NCI-H2171 treated with DMSO at 0.1 percent for 48 hours (cell line): Measurements from ENCODE around the gene LRIT2.
A peak's percentile ranks its signal among the peaks of the same experiment; 100 is the strongest.
"Not testable (repeated sequence)": the region's sequence is repeated elsewhere in the genome, so short reads cannot be mapped to it uniquely, and the experiment has no call there.

Source experiments
- DNase-seq: peaks from one replicate; lab custom pipeline; 2025; lab: John Stamatoyannopoulos, UW

LRIT2 gene

DNA sequence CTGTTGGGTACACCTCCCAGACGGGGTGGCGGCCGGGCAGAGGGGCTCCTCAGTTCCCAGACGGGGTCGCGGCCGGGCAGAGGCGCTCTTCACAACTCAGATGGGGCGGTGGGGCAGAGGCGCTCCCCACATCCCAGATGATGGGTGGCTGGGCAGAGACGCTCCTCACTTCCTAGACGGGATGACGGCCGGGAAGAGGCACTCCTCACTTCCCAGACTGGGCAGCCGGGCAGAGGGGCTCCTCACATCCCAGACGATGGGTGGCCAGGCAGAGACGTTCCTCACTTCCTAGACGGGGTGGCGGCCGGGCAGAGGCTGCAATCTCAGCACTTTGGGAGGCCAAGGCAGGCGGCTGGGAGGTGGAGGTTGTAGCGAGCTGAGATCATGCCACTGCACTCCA is 45.0 kb downstream of the LRIT2 start:
- not testable (repeated sequence) for DNase-seq

DNA sequence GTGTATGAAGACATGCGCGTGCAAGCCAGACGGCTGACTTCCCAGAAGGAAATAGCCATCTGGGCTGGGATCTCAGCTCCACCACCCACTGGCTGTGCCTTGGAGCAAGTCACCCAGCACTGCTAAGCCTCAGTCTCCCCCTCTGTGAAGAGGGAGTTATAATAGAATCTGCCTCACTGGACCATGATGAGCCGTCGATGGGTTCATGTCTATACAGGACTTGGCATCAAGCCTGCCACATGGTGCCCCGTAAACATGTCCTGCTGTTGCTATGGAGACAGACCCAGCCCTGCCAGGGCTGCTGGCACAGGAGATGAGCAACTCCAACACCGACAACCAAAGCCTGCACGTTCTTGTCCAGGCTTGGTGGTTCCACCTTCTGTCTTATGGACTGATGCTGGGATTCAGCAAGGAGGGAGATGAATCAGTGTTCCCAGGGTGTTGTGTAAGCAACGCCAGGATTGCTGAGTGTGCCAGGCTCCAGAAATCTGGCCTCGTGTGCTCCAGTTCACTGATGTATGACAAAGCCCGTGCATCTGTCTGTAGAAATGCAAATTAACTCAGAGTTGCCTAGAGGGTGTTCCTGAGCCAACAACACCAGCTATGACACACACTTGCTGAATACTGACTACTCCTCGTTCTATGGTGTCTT is 46.2 kb downstream of the LRIT2 start:
- peak; percentile 85 for DNase-seq

DNA sequence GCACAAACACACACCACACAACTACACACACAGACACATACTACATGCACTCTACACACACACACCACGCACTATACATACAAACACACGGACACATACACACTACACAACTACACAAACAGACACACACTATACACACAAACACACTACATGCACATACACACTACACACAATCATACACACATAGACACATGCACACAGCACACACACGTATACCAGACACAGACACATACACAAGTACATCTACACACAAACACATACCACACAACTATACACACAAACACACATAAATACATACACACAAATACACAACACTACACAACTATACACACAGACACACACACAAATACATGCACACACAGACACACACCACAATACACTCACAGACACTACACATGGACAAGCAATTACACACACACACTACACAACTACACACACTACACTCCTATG is 47.2 kb downstream of the LRIT2 start:
- DNase-seq = no peak

- no peak for DNase-seq
Observed at GRCh38 chr10:84177541-84178141, 47.7 kb downstream of the LRIT2 start.

DNA sequence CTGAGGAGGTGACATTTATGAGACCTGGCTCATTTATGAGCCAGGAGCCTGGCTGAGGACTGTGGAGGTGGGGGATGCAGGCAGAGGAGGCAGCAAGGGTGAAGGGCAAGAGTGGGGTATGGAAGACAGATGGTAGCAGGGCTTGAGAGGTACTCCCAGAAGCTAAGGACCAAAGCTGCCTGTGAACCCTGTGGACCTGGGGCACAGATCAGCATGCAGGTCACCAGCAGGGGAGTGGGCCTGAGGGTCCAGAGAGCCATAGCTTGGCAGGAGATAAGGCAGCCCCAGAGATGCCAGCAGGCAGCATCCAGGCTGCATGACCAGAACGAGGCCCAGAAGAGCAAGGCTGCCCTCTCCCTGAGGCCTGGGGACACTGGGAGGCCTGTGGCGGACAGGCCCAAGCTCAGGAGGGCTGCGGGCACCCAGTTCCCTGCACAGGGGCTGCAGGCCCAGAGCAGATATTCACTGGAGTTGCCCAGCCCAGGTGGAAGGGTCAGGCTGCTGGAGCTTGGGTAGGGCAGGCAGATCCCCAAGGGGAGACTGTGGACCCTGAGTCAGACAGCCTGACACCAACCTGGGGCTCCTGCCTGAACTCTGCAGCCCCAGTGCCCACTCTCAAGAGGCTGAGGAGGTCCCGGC is 48.4 kb downstream of the LRIT2 start:
- DNase-seq = no peak

GRCh38 chr10:84176351-84176750 is 49.0 kb downstream of the LRIT2 start:
- no peak for DNase-seq

DNA sequence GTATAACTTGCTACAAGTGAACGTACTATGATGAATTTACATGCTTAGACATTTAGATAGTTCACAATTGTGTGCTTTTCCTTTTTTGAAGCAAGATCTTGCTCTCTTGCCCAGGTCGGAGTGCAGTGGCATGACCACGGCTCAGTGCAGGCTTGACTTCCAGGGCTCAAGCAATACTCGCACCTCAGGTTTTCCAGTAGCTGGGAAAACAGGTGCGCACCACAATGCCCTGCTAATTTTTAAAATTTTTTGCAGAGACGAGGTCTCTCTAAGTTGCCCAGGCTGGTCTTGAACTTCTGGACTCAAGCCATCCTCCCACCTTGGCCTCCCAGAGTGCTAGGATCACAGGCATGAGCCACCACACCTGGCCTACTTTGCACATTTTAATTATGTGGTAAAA is 49.9 kb downstream of the LRIT2 start:
- DNase-seq = no peak

- no peak for DNase-seq
Observed at GRCh38 chr10:84173501-84173929, 51.8 kb downstream of the LRIT2 start, which contains the start of gene GPR15LG. GPR15LG (plus strand) TSS chr10:84173801; CDS start chr10:84173852, 51 bp downstream.

DNA sequence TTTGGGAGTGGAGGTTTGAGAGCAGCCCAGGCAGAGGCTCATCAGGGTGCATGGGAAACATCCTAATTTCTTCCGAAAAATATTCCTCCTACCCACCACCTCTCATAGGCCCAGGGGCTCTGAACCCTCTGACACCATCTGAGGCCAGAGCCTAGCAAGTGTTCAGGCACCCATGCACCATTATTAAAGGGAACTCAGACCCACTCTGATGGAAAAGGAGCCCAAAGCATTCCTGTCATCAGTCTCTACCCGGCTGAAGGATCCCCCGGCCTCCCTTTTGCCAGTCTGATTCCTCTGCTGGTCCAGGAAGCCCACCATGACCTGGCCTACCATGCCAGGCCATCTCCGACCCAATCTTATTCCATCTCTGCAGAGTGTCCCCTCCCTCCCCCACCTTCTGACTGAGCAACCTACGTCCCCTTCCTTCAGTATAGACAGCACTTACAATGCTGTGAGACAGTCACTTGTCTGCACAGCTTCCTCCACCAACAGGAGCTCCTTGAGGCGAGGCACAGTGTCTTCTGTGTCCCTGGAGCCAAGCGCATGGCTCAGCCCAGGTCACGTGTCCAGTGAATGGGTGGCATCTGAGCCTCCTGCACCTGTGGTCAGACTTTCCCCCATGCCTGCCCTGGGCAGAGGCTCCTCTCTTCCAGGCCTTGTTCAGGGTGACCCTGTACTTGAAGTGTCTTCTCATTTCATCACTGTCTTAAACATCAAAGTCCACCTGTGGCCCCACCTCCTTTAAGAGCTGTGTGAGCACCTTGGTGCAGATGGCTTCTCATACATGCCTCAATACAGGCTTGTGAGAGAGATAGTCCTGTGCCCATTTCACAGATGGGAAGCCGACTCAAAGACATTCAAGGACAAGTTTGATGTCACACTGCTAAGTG is 52.6 kb downstream of the LRIT2 start:
- no peak for DNase-seq

DNA sequence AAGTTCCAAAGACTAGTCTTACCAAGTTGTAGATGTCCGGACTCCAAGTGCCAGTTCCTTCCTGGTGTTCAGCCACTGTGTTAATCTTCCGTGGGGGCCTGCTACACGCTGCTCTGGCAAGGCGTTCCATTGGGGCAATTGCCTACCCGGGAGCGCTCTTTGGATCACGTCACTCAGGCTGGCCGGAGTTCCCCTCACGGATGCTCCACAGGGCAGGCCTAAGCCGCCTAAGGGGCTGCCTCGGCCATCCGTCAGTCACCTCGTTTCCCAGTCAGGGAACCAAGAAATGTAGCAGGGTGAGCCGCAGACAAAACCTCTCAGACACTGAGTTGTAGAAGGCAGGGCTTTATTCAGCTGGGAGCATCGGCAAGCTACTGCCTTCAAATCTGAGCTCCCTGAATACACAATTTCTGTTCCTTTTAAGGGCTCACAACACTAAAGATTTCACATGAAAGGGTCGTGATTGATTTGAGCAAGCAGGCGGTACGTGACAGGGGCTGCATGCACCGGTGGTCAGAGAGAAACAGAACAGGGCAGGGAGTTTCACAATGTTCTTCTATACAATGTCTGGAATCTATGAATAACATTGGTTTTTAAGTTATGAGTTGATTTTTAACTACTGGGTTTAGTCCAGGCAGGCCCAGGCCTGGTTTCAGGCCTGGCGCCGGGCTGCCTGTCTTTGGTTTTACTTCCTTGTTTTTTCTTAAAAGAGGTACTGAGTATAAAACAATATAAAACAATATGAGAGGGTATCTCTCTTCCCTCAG is 53.5 kb downstream of the LRIT2 start:
- not testable (repeated sequence) for DNase-seq

DNA sequence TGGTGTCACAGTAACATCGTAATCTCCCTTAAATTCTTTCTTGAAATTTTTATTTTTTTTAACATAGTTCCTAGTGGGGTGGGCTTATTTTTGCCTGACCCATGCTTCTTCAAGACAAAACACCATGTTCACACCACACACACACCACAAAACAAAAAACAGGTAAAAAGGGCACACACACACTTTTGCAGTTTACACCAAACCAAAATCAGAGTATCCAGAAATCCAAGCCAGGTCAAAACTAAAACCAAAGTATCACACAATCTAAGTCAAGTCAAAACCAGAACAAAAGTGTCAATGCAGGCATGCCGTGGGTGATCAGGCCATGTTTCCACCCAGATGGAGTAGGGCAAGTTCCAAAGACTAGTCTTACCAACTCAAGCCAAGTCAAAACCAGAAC is 54.1 kb downstream of the LRIT2 start:
- not testable (repeated sequence) for DNase-seq
